Activated CD4-positive, alpha-beta memory T cell treated with anti-CD3 and anti-CD28 coated beads for 36 hours (primary cell): ENCODE data around the gene ANKRD39. TPM values are rescaled to one million over a fixed set of nuclear protein-coding genes. Genes with fewer than 3 reads are reported as not detected.
"Not testable (repeated sequence)": the region's sequence is repeated elsewhere in the genome, so short reads cannot be mapped to it uniquely, and the experiment has no call there.

Experiments used
- CTCF ChIA-PET: fragments of 350-600 bp; sonication (Branson Sonifier 250); formaldehyde crosslinking; loops from one replicate; lab custom pipeline; 2021; ENCODE audit warnings: antibody characterized with exemption, inconsistent platforms; lab: Charles Lee
- POLR2A ChIA-PET: fragments of 350-600 bp; sonication (Branson Sonifier 250); formaldehyde crosslinking; loops from one replicate; lab custom pipeline; 2021; ENCODE audit warnings: antibody characterized with exemption; lab: Charles Lee
- DNase-seq: peaks from one replicate; pipeline ENCODE4 v3.0.0-alpha.2; 2020
- H3K27ac Mint-ChIP-seq: one replicate; pipeline ENCODE4 v1.8.0; 2021; ENCODE audit warnings: mixed read lengths
- H3K27me3 Mint-ChIP-seq: one replicate; pipeline ENCODE4 v1.8.0; 2021; ENCODE audit warnings: mixed read lengths
- H3K36me3 Mint-ChIP-seq: one replicate; pipeline ENCODE4 v1.8.0; 2021; ENCODE audit warnings: mixed read lengths
- H3K4me1 Mint-ChIP-seq: one replicate; pipeline ENCODE4 v1.8.0; 2021; ENCODE audit warnings: low read depth, mixed read lengths
- H3K4me3 Mint-ChIP-seq: one replicate; pipeline ENCODE4 v1.8.0; 2021; ENCODE audit warnings: mild to moderate bottlenecking, mixed read lengths
- H3K9me3 Mint-ChIP-seq: one replicate; pipeline ENCODE4 v1.8.0; 2021; ENCODE audit warnings: mixed read lengths
- intact Hi-C: fragments of 100-400 bp; cut with micrococcal nuclease; formaldehyde crosslinking; loops from one replicate; pipeline ENCODE4 v1.15.1; 2023
- total RNA-seq, 2 experiments: library from RNA; stranded (reverse); gene quantifications; one replicate each; pipeline ENCODE4 v1.2.3, GENCODE V29; 2021

Gene ANKRD39
- total RNA-seq, 2 experiments from 2014 or later: 29.0 to 35.1 TPM

- ChIA-PET POLR2A (no interaction called here), CTCF (interaction anchor here (0.8 kb wide), 1 partner anchor 12 kb away, joined by 3 read pairs; no protein-coding TSS in a partner anchor)
- H3K27me3 Mint-ChIP-seq: no peaks in the 10 kb centered on the region
- no peak for DNase-seq
- H3K4me3 Mint-ChIP-seq: no peak overlapping the region
- intact Hi-C loops: loop anchor here (10.0 kb wide), 1 partner anchor 174 kb away; the partner anchor contains the start of gene KANSL3
- peaks cover 21% of the 10 kb centered on the region for H3K4me1 Mint-ChIP-seq
- no peak overlapping the region for H3K27ac Mint-ChIP-seq
- H3K36me3 Mint-ChIP-seq: peaks cover 1% of the 10 kb centered on the region
- no peaks in the 10 kb centered on the region for H3K9me3 Mint-ChIP-seq
Observed at GRCh38 chr2:96808176-96808837, 49.5 kb downstream of the ANKRD39 start.

DNA sequence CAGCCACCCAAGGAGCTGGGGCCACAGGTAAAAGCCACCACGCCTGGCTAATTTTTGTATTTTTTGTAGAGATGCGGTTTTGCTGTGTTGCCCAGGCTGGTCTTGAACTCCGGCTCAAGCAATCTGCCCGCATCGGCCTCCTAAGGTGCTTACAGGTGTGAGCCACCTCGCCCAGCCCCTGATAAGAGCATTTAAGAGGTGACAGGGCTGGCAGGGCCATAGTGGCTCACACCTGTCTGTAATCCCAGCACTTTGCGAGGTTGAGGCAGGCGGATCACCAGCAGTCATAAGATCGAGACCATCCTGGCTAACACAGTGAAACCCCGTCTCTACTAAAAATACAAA is 50.7 kb downstream of the ANKRD39 start:
- Mint-ChIP-seq H3K4me3 (no peak overlapping the region), H3K9me3 (no peaks in the 10 kb centered on the region), H3K27me3 (no peaks in the 10 kb centered on the region), H3K36me3 (peaks cover 1% of the 10 kb centered on the region), H3K27ac (peak overlapping the region; percentile 68), H3K4me1 (peaks cover 13% of the 10 kb centered on the region)
- intact Hi-C loops: loop anchor here (10.0 kb wide), 1 partner anchor 172 kb away; the partner anchor contains the start of gene KANSL3
- DNase-seq: no peak
- ChIA-PET POLR2A (interaction anchor here (1.5 kb wide), 1 partner anchor 270 kb away, joined by 3 read pairs; no protein-coding TSS in a partner anchor), CTCF (interaction anchor here (0.6 to 1.4 kb wide), 3 partner anchors 9 to 143 kb away, joined by 3 to 4 read pairs (median 4); partner anchors contain the start of gene CNNM3)

DNA sequence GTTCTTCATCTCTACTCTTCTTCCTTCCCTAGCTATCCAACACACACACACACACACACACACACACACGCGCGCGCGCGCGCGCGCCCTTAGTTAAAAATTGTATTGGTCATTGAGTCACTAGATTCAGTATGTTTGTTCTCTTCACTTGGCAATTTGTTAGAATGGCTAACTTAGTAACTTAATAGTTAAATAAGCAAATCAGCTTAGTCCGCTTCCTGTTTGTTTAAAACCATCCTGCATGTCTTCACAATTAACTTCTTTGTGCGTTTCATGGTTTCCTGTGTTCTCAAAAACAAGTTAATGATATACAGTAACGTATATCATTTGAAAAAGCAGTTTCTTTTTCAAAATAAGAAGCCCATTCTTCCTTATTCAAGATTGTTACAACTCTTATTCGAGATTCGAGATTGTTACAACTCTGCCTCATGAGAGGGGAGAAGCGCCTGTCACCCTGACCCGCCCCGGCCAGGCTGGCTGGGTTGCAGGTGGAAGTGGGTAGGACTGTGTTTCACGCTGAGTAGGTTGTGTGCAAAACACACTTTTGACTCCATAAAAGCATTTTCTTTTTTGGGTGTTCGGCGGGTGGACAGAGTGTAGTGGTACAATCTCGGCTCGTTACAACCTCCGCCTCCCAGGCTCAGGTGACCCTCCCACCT is 51.2 kb downstream of the ANKRD39 start:
- peak overlapping the region; percentile 45 for H3K4me3 Mint-ChIP-seq
- CTCF ChIA-PET: interaction anchor here (0.6 to 1.4 kb wide), 5 partner anchors 10 to 204 kb away, joined by 3 to 4 read pairs (median 3); partner anchors contain the start of gene CNNM3
- POLR2A ChIA-PET: interaction anchor here (1.5 kb wide), 1 partner anchor 269 kb away, joined by 3 read pairs; no protein-coding TSS in a partner anchor
- H3K9me3 Mint-ChIP-seq: no peaks in the 10 kb centered on the region
- peaks cover 13% of the 10 kb centered on the region for H3K4me1 Mint-ChIP-seq
- intact Hi-C loops: loop anchor here (1.0 to 10.0 kb wide), 2 partner anchors 10 to 172 kb away; partner anchors contain the start of genes CNNM3 and KANSL3
- H3K27me3 Mint-ChIP-seq: no peaks in the 10 kb centered on the region
- H3K27ac Mint-ChIP-seq: peak overlapping the region; percentile 68
- H3K36me3 Mint-ChIP-seq: peaks cover 1% of the 10 kb centered on the region
- peak; percentile 56 for DNase-seq

GRCh38 chr2:96805946-96806345 is 51.9 kb downstream of the ANKRD39 start:
- ChIA-PET POLR2A (interaction anchor here (0.6 to 1.5 kb wide), 2 partner anchors 268 to 285 kb away, joined by 3 to 4 read pairs; no protein-coding TSS in a partner anchor), CTCF (interaction anchor here (0.6 to 1.4 kb wide), 5 partner anchors 10 to 204 kb away, joined by 3 to 4 read pairs (median 3); partner anchors contain the start of gene CNNM3)
- not testable (repeated sequence) for H3K27me3 Mint-ChIP-seq, DNase-seq, H3K9me3 Mint-ChIP-seq, H3K36me3 Mint-ChIP-seq, H3K4me3 Mint-ChIP-seq
- peak overlapping the region; percentile 68 for H3K27ac Mint-ChIP-seq
- peaks cover 13% of the 10 kb centered on the region for H3K4me1 Mint-ChIP-seq
- intact Hi-C loops: loop anchor here (1.0 to 10.0 kb wide), 2 partner anchors 10 to 171 kb away; partner anchors contain the start of genes CNNM3 and KANSL3

- Mint-ChIP-seq H3K36me3 (peaks cover 1% of the 10 kb centered on the region), H3K27me3 (no peaks in the 10 kb centered on the region), H3K4me3 (no peak overlapping the region), H3K27ac (no peak overlapping the region), H3K4me1 (peaks cover 13% of the 10 kb centered on the region), H3K9me3 (no peaks in the 10 kb centered on the region)
- no peak for DNase-seq
- ChIA-PET POLR2A (no interaction called here), CTCF (no interaction called here)
- intact Hi-C loops: loop anchor here (10.0 kb wide), 1 partner anchor 170 kb away; the partner anchor contains the start of gene KANSL3
Observed at GRCh38 chr2:96804986-96805385, 52.8 kb downstream of the ANKRD39 start.

GRCh38 chr2:96802721-96803120 is 55.1 kb downstream of the ANKRD39 start:
- H3K4me1 Mint-ChIP-seq: peaks cover 13% of the 10 kb centered on the region
- POLR2A ChIA-PET: interaction anchor here (1.2 kb wide), 1 partner anchor 14 kb away, joined by 6 read pairs; the partner anchor contains the start of gene CNNM3
- intact Hi-C loops: loop anchor here (1.0 to 10.0 kb wide), 2 partner anchors 62 to 168 kb away; partner anchors contain the start of genes KANSL3 and LMAN2L

GRCh38 chr2:96801786-96802595 is 55.8 kb downstream of the ANKRD39 start:
- Mint-ChIP-seq H3K4me1 (peaks cover 12% of the 10 kb centered on the region), H3K4me3 (no peak overlapping the region), H3K27ac (no peak overlapping the region), H3K27me3 (no peaks in the 10 kb centered on the region), H3K9me3 (no peaks in the 10 kb centered on the region), H3K36me3 (peaks cover 2% of the 10 kb centered on the region)
- intact Hi-C loops: loop anchor here (1.0 to 10.0 kb wide), 3 partner anchors 42 to 167 kb away; partner anchors contain the start of genes CNNM4, KANSL3 and LMAN2L
- POLR2A ChIA-PET: interaction anchor here (1.2 kb wide), 1 partner anchor 15 kb away, joined by 6 read pairs; the partner anchor contains the start of gene CNNM3
- CTCF ChIA-PET: interaction anchor here (0.8 to 1.8 kb wide), 11 partner anchors 14 to 809 kb away, joined by 3 to 10 read pairs (median 4); partner anchors contain the start of gene CNNM3
- DNase-seq: peak; percentile 83

More at GRCh38 chr2:96802721-96803120, 55.1 kb downstream of the ANKRD39 start:
- CTCF ChIA-PET: interaction anchor here (0.8 to 1.6 kb wide), 6 partner anchors 13 to 686 kb away, joined by 3 to 9 read pairs (median 4); partner anchors contain the start of gene CNNM3
- H3K27ac Mint-ChIP-seq: no peak overlapping the region
- no peak overlapping the region for H3K4me3 Mint-ChIP-seq
- H3K9me3 Mint-ChIP-seq: no peaks in the 10 kb centered on the region
- DNase-seq: no peak
- no peaks in the 10 kb centered on the region for H3K27me3 Mint-ChIP-seq
- peaks cover 2% of the 10 kb centered on the region for H3K36me3 Mint-ChIP-seq

DNA sequence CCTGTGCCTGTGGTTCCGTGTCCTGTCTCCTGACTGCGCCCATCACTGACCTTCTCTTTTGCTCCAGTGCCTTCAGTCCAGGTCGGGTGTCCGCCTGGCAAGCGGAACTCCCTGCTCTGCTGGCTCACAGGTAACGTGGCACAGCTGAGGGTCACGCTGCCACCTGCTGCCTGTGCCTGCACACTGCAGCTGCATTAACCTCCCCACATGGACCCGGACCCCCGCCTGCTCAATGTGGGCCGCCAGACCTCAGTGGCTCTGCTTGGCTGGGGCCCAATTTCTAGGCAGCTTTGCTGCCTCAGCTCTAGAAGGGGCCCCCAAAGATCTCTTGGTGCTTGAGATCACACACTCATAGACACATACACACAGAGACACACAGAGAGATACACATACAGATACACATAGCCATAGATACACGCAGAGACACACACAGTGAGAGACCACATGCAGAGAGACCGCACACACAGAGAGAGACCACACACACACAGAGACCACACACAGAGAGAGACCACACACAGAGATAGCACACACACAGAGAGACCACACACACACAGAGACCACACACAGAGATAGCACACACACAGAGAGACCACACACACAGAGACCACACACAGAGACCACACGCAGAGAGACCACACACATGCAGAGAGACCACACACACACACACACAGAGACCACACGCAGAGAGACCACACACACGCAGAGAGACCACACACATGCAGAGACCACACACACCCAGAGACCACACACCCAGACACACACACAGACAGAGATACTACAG is 56.6 kb downstream of the ANKRD39 start:
- ChIA-PET CTCF (interaction anchor here (0.6 to 1.8 kb wide), 20 partner anchors 8 to 808 kb away, joined by 3 to 10 read pairs (median 4); partner anchors contain the start of genes ANKRD39, CNNM3, CNNM4 and FER1L5), POLR2A (interaction anchor here (1.0 to 1.2 kb wide), 2 partner anchors 57 to 247 kb away, joined by 3 read pairs; partner anchors contain the start of gene ANKRD39)
- H3K27ac Mint-ChIP-seq: no peak overlapping the region
- no peaks in the 10 kb centered on the region for H3K9me3 Mint-ChIP-seq
- peak; percentile 86 for DNase-seq
- intact Hi-C loops: loop anchor here (1.0 to 10.0 kb wide), 2 partner anchors 41 to 166 kb away; partner anchors contain the start of genes CNNM4 and KANSL3
- H3K27me3 Mint-ChIP-seq: no peaks in the 10 kb centered on the region
- H3K4me3 Mint-ChIP-seq: no peak overlapping the region
- H3K36me3 Mint-ChIP-seq: peaks cover 2% of the 10 kb centered on the region
- H3K4me1 Mint-ChIP-seq: peaks cover 4% of the 10 kb centered on the region

DNA sequence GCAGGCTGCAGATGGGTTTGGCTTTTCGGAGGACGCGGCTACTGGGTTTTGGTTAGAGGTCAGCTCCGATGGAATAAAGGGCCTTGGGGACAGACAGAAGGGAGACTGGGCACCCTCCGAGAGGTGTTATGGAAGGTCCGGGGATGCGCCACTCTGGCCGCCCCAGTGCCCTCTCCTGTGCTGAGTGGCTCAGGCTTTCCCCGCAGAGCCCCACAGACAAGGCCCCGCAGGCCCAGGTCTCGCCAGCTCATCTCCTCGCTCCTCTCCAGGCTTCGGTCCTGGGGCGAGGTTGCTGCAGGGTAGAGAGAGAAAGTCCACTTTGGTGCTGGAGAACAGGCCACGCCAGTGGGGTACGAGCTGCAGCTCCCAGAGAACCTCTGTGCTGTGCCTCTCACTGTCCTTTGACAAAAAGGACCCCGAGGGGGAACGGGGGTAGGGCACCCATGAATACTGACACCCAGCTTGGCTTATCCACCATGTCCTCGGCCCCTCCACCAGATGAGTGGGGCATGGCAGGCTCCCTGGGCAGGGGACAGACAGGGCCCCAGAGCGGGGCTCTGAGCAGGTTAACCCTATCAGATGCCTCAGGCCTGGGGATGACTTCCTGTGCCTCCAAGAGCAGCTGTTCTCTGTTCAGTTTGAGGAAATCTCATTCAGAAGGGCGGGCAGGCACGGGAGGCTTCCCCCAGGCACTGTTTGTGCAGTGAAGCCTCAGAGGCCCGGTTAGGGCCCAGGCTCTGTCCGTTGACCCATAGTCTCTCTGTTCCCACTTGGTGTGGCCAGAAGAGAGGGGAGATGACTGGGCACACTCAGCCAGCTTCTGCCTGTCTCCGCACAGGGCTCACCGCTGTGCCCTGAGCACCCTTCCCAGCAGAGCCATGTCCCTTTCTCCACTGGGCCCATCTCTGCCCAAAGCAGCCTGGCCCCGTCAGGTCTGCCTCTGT is 57.5 kb downstream of the ANKRD39 start:
- peaks cover 2% of the 10 kb centered on the region for H3K4me1 Mint-ChIP-seq
- H3K9me3 Mint-ChIP-seq: no peaks in the 10 kb centered on the region

More for the DNA sequence above, 57.5 kb downstream of the ANKRD39 start:
- Mint-ChIP-seq H3K27me3 (no peaks in the 10 kb centered on the region), H3K36me3 (peaks cover 2% of the 10 kb centered on the region), H3K27ac (no peak overlapping the region), H3K4me3 (no peak overlapping the region)
- ChIA-PET POLR2A (interaction anchor here (1.0 to 1.2 kb wide), 2 partner anchors 57 to 246 kb away, joined by 3 read pairs; partner anchors contain the start of gene ANKRD39), CTCF (interaction anchor here (0.6 to 1.8 kb wide), 23 partner anchors 9 to 1560 kb away, joined by 3 to 10 read pairs (median 4); partner anchors contain the start of genes ANKRD39, CNNM3, CNNM4 and FER1L5)
- intact Hi-C loops: loop anchor here (1.0 to 10.0 kb wide), 2 partner anchors 40 to 166 kb away; partner anchors contain the start of genes CNNM4 and KANSL3
- no peak for DNase-seq
